Peyer's patch (tissue), 4 donors: Measurements from ENCODE around the gene RPS25. TPM values are rescaled to one million over a fixed set of nuclear protein-coding genes. Genes with fewer than 3 reads are reported as not detected.

ENCODE experiments used
- DNase-seq, 3 donors: peaks; one replicate each; pipeline ENCODE4 v3.0.0-alpha.2; 2017 to 2019
- H3K27ac ChIP-seq, 4 donors: fragments of 200-600 bp; sonication (generic); one replicate each; pipeline ENCODE4 v1.5.1; 2016 to 2019
- H3K27me3 ChIP-seq, 2 donors: fragments of 200-600 bp; sonication (generic); one replicate each; pipeline ENCODE4 v1.5.1; 2019
- H3K36me3 ChIP-seq, 3 donors: fragments of 200-600 bp; sonication (generic); one replicate each; pipeline ENCODE4 v1.5.1; 2016 to 2019
- H3K4me1 ChIP-seq, 4 donors: fragments of 200-600 bp; sonication (generic); one replicate each; pipeline ENCODE4 v1.5.1; 2016 to 2019
- H3K4me3 ChIP-seq, 4 donors: fragments of 200-600 bp; sonication (generic); 1 replicate in 3 of 4; 2 replicates in 1 of 4; pipeline ENCODE4 v1.5.1; 2016 to 2019; ENCODE audit warnings: mild to moderate bottlenecking in 1 of 4
- H3K9me3 ChIP-seq, 4 donors: fragments of 200-600 bp; sonication (generic); one replicate each; pipeline ENCODE4 v1.5.1; 2016 to 2019; ENCODE audit warnings: mild to moderate bottlenecking in 1 of 4
- CTCF ChIP-seq, 6 experiments: fragments of 450-650 bp in 4 of 6; fragments of 200-600 bp in 2 of 6; sonication (generic) in 1 of 6; IDR thresholded peaks; one replicate each; pipeline ENCODE4 v1.5.1; 2017 to 2019; ENCODE audit warnings: antibody characterized with exemption in 6 of 6, mild to moderate bottlenecking in 3 of 6, moderate library complexity in 1 of 6
- POLR2A ChIP-seq, 2 donors: fragments of 450-650 bp; IDR thresholded peaks; one replicate each; pipeline ENCODE4 v1.5.1; 2017; ENCODE audit warnings: antibody characterized with exemption in 2 of 2, mild to moderate bottlenecking in 2 of 2, moderate library complexity in 2 of 2
- total RNA-seq, 4 donors: library from RNA; depleted of rRNA; stranded (reverse); fragments of >200 nt; gene quantifications; one replicate each; pipeline ENCODE4 v1.1.0, GENCODE V29; 2016

The RPS25 gene
- total RNA-seq, 4 donors from 2014 or later: 369 to 1,310 (median 750) TPM

GRCh38 chr11:119051440-119052162, 33.5 kb upstream of the RPS25 start:
- H3K9me3 ChIP-seq: no peaks in the 10 kb centered on the region
- peaks cover 0 to 87% (median 0%) of the 10 kb centered on the region in 3 donors for H3K36me3 ChIP-seq
- peaks cover 0 to 15% (median 3%) of the 10 kb centered on the region in 4 donors for H3K4me1 ChIP-seq
- TF ChIP-seq CTCF (IDR thresholded peaks at IDR 0.05): no peak
- TF ChIP-seq POLR2A (IDR thresholded peaks at IDR 0.05): no peak
- no peak overlapping the region for H3K27ac ChIP-seq
- no peaks in the 10 kb centered on the region for H3K27me3 ChIP-seq
- no peak overlapping the region for H3K4me3 ChIP-seq
- DNase-seq: no peak

- no peak overlapping the region for H3K27ac ChIP-seq
- peaks cover 0 to 89% (median 0%) of the 10 kb centered on the region in 3 donors for H3K36me3 ChIP-seq
- no peak for TF ChIP-seq POLR2A (IDR thresholded peaks at IDR 0.05)
- TF ChIP-seq CTCF (IDR thresholded peaks at IDR 0.05): no peak
These were observed 30.9 kb upstream of the RPS25 start for GRCh38 chr11:119049081-119049480.

GRCh38 chr11:119048644-119049043, 30.5 kb upstream of the RPS25 start:
- Histone ChIP-seq H3K27me3 (no peaks in the 10 kb centered on the region), H3K36me3 (peaks cover 0 to 85% (median 0%) of the 10 kb centered on the region in 3 donors)

More at GRCh38 chr11:119049081-119049480, 30.9 kb upstream of the RPS25 start:
- DNase-seq: no peak
- Histone ChIP-seq H3K27me3 (no peaks in the 10 kb centered on the region), H3K4me3 (no peak overlapping the region), H3K4me1 (no peaks in the 10 kb centered on the region), H3K9me3 (no peaks in the 10 kb centered on the region)

GRCh38 chr11:119047205-119047604, 29.1 kb upstream of the RPS25 start:
- DNase-seq: no peak

More at GRCh38 chr11:119048644-119049043, 30.5 kb upstream of the RPS25 start:
- DNase-seq: no peak
- Histone ChIP-seq H3K27ac (no peak overlapping the region), H3K4me3 (no peak overlapping the region), H3K9me3 (no peaks in the 10 kb centered on the region), H3K4me1 (no peaks in the 10 kb centered on the region)
- no peak for TF ChIP-seq POLR2A (IDR thresholded peaks at IDR 0.05)
- TF ChIP-seq CTCF (IDR thresholded peaks at IDR 0.05): no peak

GRCh38 chr11:119046489-119046888, 28.3 kb upstream of the RPS25 start:
- H3K4me1 ChIP-seq: no peaks in the 10 kb centered on the region
- DNase-seq: no peak
- peaks cover 0 to 63% (median 0%) of the 10 kb centered on the region in 3 donors for H3K36me3 ChIP-seq
- TF ChIP-seq CTCF (IDR thresholded peaks at IDR 0.05): no peak
- no peak for TF ChIP-seq POLR2A (IDR thresholded peaks at IDR 0.05)
- no peak overlapping the region for H3K4me3 ChIP-seq
- H3K27ac ChIP-seq: no peak overlapping the region
- H3K27me3 ChIP-seq: no peaks in the 10 kb centered on the region
- no peaks in the 10 kb centered on the region for H3K9me3 ChIP-seq

More at GRCh38 chr11:119047205-119047604, 29.1 kb upstream of the RPS25 start:
- Histone ChIP-seq H3K27me3 (no peaks in the 10 kb centered on the region), H3K9me3 (no peaks in the 10 kb centered on the region), H3K27ac (no peak overlapping the region), H3K36me3 (peaks cover 0 to 70% (median 0%) of the 10 kb centered on the region in 3 donors), H3K4me1 (no peaks in the 10 kb centered on the region), H3K4me3 (no peak overlapping the region)
- no peak for TF ChIP-seq CTCF (IDR thresholded peaks at IDR 0.05)
- TF ChIP-seq POLR2A (IDR thresholded peaks at IDR 0.05): no peak
